H1 (cell line): ENCODE results near the gene DTNB. TPM values are rescaled to one million over a fixed set of nuclear protein-coding genes. Genes with fewer than 3 reads are reported as not detected.

Experiments used
- ASH2L ChIP-seq: fragments of 200-600, 300-600 bp; sonication (generic); IDR thresholded peaks from one replicate; pipeline ENCODE4 v1.7.1; 2017; ENCODE audit warnings: low read length
- KDM5A ChIP-seq: fragments of 200-600 bp; IDR thresholded peaks from 2 replicates; pipeline ENCODE4 v1.7.1; 2012; ENCODE audit warnings: mild to moderate bottlenecking, low read length, inconsistent platforms, mixed read lengths
- PHF8 ChIP-seq: fragments of 200-600 bp; sonication (generic); conservative IDR thresholded peaks from 2 replicates; pipeline ENCODE4 v1.7.1; 2012; ENCODE audit warnings: low read depth, mild to moderate bottlenecking, inconsistent platforms, low read length, moderate library complexity
- RAD21 ChIP-seq, 2 experiments: IDR thresholded peaks in 1 of 2; conservative IDR thresholded peaks in 1 of 2; 2 replicates each; pipeline ENCODE4 v1.6.1; 2011; ENCODE audit warnings: low read depth in 2 of 2, low read length in 2 of 2, improper control_type of control experiment in 1 of 2, inconsistent platforms in 1 of 2, mild to moderate bottlenecking in 1 of 2, moderate library complexity in 1 of 2
- RNF2 ChIP-seq: fragments of 200-900, 300-1000 bp; sonication (generic); IDR thresholded peaks from 2 replicates; pipeline ENCODE4 v1.7.1; 2016; ENCODE audit warnings: borderline replicate concordance, low read depth, mild to moderate bottlenecking, antibody characterized with exemption, low read length; ENCODE audit not compliant: poor library complexity, severe bottlenecking; ENCODE audit errors: missing control alignments
- SP2 ChIP-seq: IDR thresholded peaks from 2 replicates; pipeline ENCODE4 v1.6.1; 2012; ENCODE audit warnings: mild to moderate bottlenecking, low read length, inconsistent platforms
- TCF12 ChIP-seq: IDR thresholded peaks from 2 replicates; pipeline ENCODE4 v1.6.1; 2011; ENCODE audit warnings: low read depth, mild to moderate bottlenecking, low read length
- polyA plus RNA-seq, 7 experiments: library from polyadenylated mRNA; depleted of rRNA in 3 of 7; stranded (reverse) in 5 of 7; unstranded in 2 of 7; fragments of >200 nt in 5 of 7; fragments of 200-250 nt in 2 of 7; gene quantifications; 1 replicate in 5 of 7; 2 replicates in 1 of 7; 4 replicates in 1 of 7; pipeline versions ENCODE4 v1.2.1 to v1.2.3, GENCODE V29; 2011 to 2013; ENCODE audit warnings: missing spikeins in 2 of 7, mixed read lengths in 2 of 7
- total RNA-seq: library from RNA; stranded (reverse); fragmentation: NEBNext Ultra II Directional; extraction: Animal tissue kit (Norgen Biotek cat#: 25700); gene quantifications from 2 replicates; pipeline ENCODE4 v1.2.1, GENCODE V29; 2021

The DTNB gene
- total and polyA plus RNA-seq, 2 of the 8 experiments (the other 6 are each of a cell fraction or from before 2014, with no cell fraction given): 39.6 to 49.5 TPM

DNA sequence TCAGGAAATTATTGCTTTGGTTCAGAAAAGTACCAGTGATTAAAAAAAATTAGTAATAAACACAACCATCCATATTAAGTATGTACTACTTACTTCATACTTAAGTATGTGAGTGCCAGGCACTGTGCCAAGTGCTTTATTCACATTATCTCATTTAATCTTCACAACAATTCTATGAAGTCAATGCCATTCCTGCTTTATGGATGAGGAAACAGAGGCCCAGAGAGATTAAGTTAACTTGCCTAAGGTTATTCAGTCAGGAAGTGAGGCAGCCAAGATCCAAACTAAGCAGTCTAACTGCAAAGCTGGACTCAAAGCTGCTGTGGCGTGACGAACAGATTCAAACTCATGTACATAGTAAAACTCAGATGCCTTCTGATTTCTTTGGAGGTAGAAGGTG, 22.3 kb downstream of the DTNB start (continued):
- TF ChIP-seq PHF8 (no peak), TCF12 (no peak), RAD21 (IDR thresholded peaks at IDR 0.05 in 1 of 2, conservative IDR thresholded peaks at IDR 0.05 in 1 of 2; ENCODE audit: low read depth in 2 of 2, low read length in 2 of 2) (no peak), ASH2L (no peak), KDM5A (no peak), SP2 (no peak), RNF2 (no peak)
- TF ChIP-seq, all 59 proteins: peak for 0
